A549 treated with CpdA at 1 μM for 4 hours (cell line): Measurements from ENCODE around the gene LRRC51. TPM values are rescaled to one million over a fixed set of nuclear protein-coding genes. Genes with fewer than 3 reads are reported as not detected.

Source experiments
- total RNA-seq: library from RNA; stranded (reverse); fragments of 200-300 nt; extraction: Qiagen RNA extraction; gene quantifications from 5 replicates; pipeline ENCODE4 v1.2.3, GENCODE V29; 2022; ENCODE audit warnings: low read depth

Gene LRRC51, protein sequence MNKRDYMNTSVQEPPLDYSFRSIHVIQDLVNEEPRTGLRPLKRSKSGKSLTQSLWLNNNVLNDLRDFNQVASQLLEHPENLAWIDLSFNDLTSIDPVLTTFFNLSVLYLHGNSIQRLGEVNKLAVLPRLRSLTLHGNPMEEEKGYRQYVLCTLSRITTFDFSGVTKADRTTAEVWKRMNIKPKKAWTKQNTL
- total RNA-seq = 5.5 to 10.2 TPM (median 8.7 TPM) in 5 replicates

DNA sequence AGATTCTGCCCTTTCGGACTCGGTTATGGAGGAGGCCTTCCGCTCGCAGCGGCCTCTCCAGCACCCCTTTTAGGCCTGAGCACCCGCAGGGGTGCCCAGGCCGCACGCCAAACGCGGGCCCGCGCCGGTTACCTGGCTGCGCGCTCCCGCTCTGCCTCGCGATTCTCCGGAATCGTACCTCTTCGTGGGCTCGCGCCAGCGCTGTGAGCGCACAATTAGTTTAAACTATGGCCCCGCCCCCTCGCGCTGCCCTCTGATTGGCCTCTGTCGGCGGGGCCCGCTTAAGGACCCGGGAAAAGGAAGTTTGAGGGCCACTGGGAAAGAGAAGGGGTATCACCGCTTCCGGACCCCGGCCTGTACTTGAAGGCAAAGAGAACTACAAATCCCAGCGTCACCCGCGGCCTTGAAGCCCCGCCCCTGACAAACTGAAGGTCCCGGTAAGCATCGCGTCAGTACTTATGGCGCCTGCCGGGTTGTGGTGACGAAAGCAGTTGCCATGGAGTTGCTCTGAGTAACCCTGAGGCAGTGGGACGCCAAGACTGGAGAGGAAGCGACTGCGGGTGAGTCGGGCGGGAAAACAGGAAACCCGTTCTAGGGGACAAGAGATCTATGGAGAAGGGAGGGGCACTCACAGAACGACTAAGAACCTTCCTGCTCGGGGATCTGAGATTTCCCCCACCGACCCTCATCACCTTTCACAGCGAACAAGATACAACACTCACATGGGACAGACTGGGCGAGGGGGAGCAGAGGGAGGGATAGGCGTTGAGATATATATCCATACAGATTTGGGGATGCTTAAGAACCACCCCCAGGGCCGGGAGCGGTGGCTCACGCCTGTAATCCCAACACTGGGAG, at the start of gene LRRC51, which contains the start of gene NUMA1:
Gene LRRC51, plus strand, starts transcription at position 525 of the 858 bp plus-strand sequence. CDS start 8,234 bp downstream, outside the sequence.
Gene NUMA1, minus strand, starts transcription at position 217 of the 858 bp plus-strand sequence. CDS start 44,599 bp downstream, outside the sequence.

DNA sequence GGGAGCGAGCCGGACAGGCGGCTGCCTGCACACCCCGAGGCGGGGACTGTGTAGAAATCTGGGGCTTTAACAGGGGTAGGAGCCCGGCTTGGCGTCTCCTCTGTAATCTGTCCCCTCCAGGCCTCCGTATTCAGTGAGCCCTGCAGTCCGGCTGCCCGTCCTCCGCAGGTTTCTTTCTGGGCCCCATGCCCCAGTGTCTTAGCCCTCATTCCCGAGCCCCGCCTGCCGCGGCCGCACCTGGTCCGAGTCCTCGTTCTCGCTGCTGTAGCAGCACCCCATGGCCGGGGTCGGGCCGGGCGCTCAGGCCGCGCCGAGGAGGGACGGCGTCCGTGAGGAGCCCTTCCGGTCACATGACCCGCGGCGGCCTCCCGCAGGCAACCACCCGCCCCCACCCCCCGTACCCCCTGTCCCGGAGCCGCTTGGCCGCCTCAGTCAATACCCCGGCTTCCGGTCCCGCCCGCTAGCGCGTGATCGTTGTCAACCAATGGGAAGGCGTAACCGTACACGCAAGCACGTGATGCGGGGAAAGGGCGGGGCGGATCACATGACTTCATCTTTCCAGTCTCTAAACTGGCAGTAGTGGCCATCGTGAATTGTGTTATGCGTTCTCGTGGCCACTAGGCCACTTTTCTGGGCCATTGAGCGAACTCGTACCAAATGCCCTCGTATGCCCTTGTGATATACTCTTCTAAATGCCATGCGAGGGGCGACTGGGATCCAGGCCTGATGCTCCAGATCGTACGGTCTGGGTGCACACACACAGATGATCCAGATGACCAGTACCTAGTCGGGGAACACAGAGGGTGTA, 22.5 kb downstream of the LRRC51 start, which contains the start of gene LAMTOR1:
Gene LAMTOR1, minus strand, starts transcription at position 352 of the 808 bp plus-strand sequence. Its CDS starts 73 bp downstream, at position 279.

DNA sequence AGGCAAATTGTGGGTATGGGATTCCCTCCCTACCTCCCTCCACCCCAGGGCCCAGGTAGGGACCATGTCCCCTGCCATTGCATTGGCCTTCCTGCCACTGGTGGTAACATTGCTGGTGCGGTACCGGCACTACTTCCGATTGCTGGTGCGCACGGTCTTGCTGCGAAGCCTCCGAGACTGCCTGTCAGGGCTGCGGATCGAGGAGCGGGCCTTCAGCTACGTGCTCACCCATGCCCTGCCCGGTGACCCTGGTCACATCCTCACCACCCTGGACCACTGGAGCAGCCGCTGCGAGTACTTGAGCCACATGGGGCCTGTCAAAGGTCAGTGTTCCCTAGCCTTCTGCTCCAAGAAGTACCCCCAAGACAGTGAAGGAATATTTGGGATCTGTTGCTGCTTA, 25.2 kb downstream of the LRRC51 start, which contains the start of gene TOMT:
Gene TOMT, plus strand, starts transcription at position 37 of the 400 bp plus-strand sequence. Its CDS starts 28 bp downstream, at position 65.

DNA sequence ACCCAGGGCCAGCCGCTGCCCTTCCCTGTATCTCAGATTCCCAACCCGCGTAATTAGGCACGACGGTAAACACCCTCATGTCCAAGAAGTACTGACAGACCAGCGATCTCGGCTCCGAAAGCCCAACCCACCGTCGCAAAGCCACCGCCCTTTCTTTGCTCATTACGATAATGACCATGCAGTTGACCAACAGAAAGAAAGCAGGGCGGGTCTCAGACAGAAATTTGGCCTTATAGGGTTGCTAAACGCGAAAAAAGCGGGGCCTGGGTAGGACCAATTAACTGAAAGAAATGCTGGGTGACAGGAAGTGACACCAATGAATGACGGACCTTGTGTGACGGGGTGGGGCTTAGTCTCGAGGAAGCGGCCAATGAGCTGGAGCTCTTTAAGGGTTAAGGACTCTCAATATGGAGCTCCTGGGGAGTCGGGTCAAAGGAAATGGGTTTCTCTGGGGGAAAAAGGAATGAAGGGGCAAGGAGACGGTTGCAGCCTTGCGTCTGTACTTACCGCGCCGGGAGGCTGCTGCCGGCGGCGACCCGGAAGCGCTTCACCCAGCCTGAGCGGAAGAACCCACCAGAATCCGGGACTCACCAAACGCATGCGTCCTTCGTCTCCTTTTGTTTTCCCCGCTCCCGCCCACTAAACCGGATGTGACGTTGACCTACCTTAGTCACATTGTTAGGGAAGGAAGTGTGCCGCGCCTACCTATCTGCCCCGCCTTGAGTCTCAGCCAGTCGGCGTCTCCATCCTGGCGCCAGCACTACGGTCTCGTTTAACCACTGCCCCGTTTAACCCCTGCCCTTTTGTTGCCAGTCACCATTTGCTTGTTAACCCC, 31.7 kb downstream of the LRRC51 start, which contains the start of gene ANAPC15:
Gene ANAPC15, minus strand, starts transcription at position 553 of the 835 bp plus-strand sequence. CDS start 1,419 bp downstream, outside the sequence.

DNA sequence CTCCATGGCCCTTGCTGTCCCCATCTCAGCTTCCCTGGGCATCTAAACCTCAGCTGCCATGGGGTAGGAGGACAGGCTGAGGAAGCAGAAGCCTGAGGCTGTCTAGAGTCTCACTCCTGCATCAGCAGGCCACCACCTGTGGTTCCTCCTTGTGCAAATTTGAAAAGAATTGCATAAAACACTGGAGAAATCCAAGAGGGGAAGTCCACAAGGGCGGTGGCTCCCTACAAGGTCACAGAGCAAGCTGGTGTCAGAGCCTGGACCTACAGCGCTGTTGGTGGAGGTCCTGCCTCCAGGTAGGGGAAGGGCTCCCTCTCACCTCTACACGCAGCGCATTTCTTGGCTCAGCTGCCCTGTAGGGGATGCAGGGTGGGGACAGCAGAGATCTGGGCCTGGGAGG, 54.8 kb downstream of the LRRC51 start, which contains the start of gene FOLR3:
Gene FOLR3, plus strand, starts transcription at position 253 of the 400 bp plus-strand sequence. CDS start 228 bp downstream, outside the sequence.

Other genes with a start within 250 kb of the LRRC51 start
- gene DEFB108B, start 247.7 kb upstream of the LRRC51 start, total RNA-seq = not detected in 5 replicates
- gene DEFB131B, start 202.4 kb upstream of the LRRC51 start, total RNA-seq = not detected in 5 replicates
- gene XNDC1N, start 152.3 kb upstream of the LRRC51 start, total RNA-seq = 2.8 to 5.9 TPM (median 3.9 TPM) in 5 replicates
- gene RNF121, start 151.8 kb upstream of the LRRC51 start, total RNA-seq = 52.4 to 62.7 TPM (median 56.8 TPM) in 5 replicates
- gene IL18BP, start 81.9 kb upstream of the LRRC51 start, total RNA-seq = 3.6 to 6.0 TPM (median 3.8 TPM) in 5 replicates
- gene NUMA1, start 308 bp upstream of the LRRC51 start, total RNA-seq = 61.5 to 76.5 TPM (median 69.5 TPM) in 5 replicates
- 121 to 157 TPM (median 145 TPM) in 5 replicates for gene LAMTOR1, start 22.4 kb downstream of the LRRC51 start, total RNA-seq
- not detected in 5 replicates for gene TOMT, start 25.1 kb downstream of the LRRC51 start, total RNA-seq
- gene ANAPC15, start 31.8 kb downstream of the LRRC51 start, total RNA-seq = 73.6 to 91.1 TPM (median 82.7 TPM) in 5 replicates
- 0.18 to 0.42 TPM in 2 of 5 replicates, not detected in the others for gene FOLR3, start 54.9 kb downstream of the LRRC51 start, total RNA-seq
- not detected in 5 replicates for gene FOLR1, start 111.3 kb downstream of the LRRC51 start, total RNA-seq
- not detected in 5 replicates for gene FOLR2, start 135.9 kb downstream of the LRRC51 start, total RNA-seq
- 66.4 to 89.8 TPM (median 68.4 TPM) in 5 replicates for gene INPPL1, start 143.9 kb downstream of the LRRC51 start, total RNA-seq
- gene PHOX2A, start 163.3 kb downstream of the LRRC51 start, total RNA-seq = not detected in 5 replicates